ENCODE results near the gene CYGB.
"Not testable (repeated sequence)": the region's sequence is repeated elsewhere in the genome, so short reads cannot be mapped to it uniquely, and the experiment has no call there.

Gene CYGB

DNA sequence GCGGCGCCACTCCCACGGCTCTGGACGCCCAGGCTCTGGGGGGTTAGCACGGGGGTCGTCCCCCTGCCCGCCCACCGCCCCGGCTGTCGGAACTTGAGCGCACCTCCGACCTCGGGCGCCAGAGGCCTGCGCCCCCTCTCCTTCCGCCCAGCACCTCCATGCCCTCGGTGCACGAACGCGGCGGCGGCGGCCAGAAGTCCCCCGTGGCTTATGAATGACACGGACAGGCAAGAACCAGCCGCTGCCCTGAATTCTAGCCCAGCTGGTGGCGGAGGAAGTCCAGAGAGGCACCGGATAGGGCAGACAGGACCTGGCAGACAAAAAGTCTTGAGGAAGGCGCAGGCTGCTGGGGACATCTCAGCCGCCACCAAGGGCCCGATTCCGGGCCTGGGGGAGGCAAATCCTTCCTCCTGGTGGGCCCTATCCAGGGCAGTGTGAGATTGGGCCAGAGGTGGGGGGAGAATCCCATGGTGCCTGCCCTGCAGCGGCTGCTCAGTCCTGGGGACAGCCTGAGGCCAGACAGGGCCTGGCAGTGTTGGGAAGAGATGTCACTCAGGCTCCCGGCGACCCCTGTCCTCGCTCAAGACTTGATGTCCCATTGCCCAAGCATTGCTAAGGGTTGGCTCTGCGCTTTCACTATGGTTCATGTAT lies 897 bp upstream of the CYGB start:
- DNase-seq (ENCODE audit: low read depth in 4 of 4, low spot score in 1 of 4), result no peak

DNA sequence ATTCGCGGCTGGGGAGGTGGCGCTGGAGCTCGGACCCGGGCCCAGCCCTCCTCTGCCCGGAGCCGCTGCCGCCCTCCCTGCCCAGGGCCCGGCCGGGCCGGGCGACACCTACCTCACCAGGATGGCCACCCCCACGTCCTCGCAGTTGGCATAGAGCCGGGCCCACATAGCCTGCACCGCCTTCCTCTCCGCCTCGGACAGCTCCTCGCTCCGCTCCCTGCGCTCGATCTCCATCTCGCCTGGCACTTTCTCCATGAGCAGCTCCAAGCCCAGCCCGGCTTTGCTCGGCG lies 276 bp downstream of the CYGB start:
- DNase-seq (ENCODE audit: low read depth in 4 of 4, low spot score in 1 of 4), result no peak

DNA sequence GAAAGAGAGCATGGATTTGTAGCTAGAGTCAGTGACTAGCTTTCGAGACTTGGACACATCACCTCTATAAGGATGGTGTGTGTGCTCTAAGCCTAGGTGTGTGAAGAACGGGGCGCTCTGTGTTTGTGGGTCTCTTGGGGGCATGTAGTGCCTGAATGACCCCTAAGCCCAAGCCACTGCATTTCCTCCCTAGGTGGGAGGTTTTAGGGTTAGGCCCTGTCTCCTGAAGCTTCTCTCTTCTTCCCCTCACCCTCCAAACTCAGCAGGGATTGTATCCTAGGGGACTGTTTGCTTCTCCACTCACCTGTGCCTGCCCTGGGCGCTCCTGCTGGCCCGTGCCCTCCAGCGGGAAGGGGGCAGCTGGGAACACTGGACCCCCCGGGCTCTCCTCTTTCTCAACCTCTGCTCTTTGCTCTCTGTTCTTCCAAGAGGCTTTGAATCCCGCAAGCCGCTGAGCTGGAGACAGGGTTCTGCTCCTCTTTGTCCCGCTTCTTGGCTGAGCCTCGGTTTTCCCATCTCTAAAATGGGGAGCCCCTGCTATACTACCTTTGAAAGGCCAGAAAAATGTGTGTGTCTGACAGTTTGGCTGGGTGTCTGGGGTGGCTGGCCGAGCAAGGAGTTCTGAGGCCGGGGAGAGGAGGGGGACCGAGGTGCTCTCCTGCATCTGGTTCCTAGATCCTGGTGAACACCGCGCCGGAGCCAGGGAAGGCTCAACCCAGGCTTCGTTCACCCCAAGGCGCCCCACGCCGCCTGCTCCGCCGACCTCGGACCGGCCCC lies 810 bp downstream of the CYGB start:
- DNase-seq (ENCODE audit: low read depth in 4 of 4, low spot score in 1 of 4), result no peak

DNA sequence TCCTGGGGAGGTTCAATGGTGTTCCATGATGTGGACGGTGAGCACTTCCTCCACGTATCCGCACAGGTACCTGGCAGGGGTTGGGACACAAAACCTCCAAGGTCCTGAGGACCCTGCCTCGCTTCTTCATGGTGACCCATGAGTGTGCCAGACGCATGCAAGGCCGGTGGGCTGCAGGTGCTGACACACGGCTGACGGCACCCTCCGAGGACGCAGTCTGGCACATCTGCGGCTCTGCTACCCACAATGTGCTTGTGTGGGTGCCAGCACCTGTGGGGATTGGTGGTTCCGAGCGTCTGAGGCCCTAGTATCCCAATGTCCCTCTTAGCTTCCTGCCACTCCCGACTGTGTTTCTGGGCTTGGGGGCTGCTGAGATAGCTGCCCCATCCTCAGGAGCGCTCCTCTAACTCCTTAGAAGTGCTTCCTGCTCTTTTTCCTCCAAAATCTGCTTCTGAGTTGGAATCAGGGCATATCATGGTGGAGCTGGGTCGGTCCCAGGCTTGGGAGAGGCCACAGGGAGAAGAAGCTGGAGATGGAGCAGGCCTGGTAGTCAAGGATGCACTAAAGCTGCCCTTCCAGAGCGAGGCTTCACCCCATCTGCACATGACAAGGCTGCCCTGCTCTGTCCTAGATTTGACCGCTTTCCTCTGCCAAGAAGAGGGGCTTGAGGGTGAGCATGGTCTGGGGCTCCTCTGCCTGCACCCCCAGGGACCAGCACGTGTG lies 1.6 kb downstream of the CYGB start:
- DNase-seq (ENCODE audit: low read depth in 4 of 4, low spot score in 1 of 4), result no peak

DNA sequence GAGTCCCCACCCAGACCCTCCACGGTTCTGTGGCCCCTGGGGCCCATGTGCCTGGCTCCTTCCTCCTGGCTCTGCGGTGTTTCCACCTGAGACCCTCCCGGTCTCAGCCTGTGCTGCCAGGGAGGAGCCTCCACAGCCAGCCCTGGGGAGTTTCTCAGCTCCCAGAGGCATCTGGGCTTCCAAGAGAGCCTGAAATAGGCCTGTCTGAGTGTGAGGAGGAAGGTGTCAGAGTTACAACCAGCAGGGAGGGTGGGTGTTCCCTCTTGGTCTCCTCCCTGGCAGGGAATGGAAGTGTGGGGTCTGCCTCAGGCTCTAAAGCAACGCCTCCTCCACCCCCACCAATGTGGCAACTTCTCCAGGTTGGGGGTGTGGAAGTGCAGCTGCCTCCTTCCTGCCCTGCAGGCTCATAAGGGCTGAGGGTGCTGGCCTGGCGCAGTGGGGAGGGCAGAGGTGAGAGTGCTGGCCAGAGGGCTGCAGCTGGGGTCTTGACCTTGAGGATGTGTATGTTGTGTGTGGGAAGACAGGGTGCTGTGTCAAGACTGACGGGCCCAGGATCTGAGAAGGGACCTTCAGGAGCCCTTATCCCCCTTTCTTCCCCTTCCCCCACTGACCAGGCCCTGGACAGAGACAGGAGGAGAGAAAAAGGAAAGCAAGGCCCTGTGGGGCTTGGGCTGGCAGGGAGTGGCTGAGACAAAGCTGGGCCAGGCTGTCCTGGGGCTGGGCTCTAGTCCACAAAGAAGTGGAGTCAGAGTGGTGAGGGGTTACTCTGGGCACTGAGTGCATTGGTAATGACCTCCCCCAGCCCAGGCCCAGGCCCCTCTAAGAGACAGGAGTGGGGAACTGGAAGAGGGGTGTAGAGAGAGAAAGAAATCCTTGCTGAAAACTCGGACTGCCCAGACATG lies 2.4 kb downstream of the CYGB start:
- no peak for DNase-seq (ENCODE audit: low read depth in 4 of 4, low spot score in 1 of 4)

DNA sequence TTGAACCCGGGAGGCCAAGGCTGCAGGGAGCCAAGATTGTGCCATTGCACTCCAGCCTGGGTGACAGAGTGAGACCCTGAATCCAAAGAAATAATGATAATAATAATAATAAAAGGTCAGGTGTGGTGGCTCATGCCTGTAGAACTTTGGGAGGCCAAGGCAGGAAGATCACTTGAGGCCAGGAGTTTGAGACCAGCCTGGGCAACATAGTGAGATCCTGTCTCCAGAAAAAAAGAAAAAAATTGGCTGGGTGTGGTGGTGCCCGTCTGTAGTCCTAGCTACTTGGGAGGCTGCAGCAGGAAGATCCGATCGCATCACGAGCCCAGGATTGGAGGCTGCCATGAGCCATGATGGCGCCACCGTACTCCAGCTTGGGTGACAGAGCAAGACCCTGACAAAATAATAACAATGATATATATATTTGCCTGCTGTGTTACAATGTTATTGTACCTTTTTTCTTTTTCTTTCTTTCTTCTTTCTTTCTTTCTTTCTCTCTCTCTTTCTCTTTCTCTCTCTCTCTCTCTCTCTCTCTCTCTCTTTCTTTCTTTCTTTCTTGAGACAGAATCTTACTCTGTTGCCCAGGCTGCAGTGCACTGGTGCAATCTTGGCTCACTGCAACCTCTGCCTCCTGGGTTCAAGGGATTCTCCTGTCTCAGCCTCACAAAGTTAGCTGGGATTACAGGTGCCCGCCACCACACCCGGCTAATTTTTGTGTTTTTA lies 3.7 kb downstream of the CYGB start:
- not testable (repeated sequence) for DNase-seq (ENCODE audit: low read depth in 4 of 4, low spot score in 1 of 4)

DNA sequence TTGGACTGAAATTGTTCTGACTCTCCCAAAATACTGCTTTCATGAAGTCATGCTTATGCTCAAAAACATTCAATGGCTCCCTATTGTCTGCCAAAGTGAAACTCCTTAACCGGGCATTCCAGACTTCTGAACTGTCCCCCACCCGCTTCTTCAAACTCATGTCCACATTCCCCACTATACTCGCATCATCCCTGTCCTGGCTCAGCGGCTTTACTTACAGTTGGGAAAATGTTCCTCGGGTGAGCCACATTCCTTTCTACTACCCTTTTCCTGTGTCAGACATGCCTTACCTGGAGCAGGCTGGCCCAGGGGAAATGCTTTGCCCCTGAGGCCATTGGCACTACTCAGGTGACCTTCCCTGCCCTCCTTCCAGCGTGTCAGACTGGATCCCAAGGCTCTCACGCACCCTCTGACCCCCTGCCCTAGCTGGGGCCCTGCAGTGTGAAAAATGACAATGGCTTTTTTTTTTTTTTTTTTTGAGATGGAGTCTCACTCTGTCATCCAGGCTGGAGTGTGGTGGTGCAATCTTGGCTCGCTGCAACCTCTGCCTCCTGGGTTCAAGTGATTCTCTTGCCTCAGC lies 5.3 kb downstream of the CYGB start:
- DNase-seq (ENCODE audit: low read depth in 4 of 4, low spot score in 1 of 4), result no peak

DNA sequence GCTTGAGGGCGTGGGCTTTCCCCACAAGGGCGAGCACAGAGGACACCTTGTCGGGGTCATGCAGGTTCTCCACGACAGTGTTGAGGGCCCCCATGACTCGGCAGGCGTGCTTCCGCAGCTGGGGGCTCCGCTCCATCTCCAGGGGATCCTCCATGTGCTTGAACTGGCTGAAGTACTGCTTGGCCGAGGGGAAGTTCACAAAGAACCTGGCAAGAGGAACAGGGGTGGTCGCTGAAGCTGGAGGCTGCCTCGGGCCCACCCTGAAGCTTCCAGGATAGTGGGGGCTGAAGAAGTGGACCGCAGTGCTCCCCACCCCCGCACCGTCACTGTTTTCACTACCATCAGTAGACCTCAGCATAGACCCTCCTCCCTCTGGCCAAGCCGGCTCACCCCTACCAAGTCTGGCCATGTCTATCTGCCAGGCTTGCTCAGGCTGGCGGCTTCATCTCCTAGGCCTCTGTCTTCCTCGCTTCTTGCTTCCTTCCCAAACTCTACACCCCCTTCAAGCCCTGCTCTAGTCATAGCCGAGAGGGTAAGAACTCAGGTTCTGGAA lies 5.9 kb downstream of the CYGB start:
- DNase-seq (ENCODE audit: low read depth in 4 of 4, low spot score in 1 of 4), result no peak

DNA sequence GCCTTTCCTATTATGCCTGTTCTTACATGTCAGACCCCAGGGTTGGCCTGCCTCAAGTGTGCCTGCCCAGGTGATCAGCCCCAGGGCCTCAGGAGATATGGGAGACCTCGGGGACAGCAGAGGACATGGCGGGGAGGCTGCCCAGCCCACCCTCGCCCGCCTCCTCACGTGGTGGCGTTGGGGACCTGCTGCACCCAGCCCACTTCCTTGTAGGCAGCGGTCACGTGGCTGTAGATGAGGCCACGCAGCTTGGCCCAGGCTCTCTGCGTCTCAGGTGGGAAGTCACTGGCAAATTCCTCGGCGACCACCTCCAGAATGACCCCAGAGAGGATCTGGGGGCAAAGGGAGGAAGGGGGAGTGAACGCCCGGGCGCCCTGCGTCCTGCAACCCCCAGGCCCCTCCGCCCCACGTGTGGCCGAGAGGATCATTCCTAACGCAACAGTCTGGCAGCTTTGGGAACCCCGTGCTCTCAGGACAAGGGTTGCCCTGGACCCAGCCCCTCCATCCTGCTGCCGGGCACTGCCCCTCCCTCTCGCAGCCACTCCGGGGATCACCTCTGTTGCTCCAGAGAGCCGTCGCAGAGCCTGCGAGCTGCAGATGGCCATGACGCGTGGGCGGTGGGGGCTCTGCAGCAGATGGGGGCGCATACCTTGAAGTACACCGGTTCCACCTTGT lies 6.6 kb downstream of the CYGB start:
- DNase-seq (ENCODE audit: low read depth in 4 of 4, low spot score in 1 of 4), result no peak

DNA sequence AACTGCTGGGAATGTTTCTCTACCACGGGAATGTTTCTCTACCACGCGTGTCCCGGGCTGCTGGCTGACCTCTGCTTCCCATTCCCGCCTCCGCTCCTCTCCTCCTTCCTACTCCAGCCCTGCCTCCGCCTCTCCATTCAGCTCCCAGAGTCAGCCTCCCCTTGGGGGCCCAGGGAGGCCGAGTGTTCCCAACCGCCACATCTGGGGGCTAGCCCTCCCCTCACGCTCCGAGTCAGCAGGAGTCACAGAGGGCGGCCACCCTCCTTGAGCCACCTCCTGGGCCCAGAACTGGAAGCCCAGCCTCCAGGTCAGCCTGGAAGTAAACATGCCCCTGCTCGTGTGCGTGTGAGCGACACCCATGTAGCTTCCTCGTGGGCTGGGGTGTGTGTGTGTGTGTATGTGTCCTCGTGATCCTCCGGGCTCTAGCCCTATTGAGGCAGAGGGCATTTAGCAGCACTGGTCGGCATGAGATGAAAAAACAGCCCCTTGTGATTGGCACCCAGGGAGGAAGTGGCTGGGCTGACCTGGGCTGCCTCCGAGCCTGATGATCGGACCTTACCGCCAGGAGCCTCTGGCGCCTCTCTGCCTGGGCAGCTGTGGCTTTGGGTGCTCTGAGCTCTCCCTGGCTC lies 7.3 kb downstream of the CYGB start:
- no peak for DNase-seq (ENCODE audit: low read depth in 4 of 4, low spot score in 1 of 4)

DNA sequence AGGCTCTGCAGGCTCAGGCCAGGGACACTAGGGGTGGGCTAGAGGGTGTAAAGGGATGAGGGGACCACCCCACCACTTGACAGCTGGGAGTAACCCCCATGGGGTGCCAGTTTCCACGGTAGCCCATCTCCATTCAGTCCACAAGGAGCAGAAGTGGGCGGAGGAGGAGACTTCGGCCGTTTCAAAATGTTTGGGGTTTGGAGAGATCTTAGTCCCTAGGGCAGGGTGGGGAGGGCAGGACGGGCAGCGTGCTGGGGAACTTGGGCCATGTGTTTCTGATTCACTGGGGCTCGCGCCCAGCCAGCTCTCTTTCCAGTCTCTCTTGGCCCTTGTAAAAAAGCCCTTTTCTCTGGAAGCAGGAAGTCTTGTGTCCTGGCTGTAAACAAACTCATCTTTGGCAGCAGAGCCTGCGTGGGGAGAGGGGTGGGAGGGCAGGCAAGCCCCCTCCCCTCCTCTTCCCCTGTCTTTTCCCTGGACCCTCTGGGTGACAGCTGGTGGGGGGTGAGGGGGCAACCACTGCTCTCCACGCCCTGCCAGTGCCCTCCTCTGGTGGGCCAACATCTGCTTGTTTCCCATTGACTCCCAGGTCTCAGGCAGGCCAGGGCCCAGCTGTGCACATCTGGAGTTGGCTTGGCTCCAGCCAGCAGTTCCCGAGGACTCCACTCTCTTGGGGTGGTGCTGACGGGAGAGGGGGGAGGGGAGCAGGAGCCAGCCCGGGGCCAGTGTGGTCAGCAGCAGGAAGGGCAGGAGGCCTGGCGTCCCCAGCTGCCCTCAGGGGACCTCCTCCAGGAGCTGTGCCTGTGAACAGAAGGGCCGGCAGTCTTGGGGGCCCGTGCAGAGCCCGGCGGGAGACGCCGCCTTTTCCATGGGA lies 8.1 kb downstream of the CYGB start:
- DNase-seq (ENCODE audit: low read depth in 4 of 4, low spot score in 1 of 4), result no peak

DNA sequence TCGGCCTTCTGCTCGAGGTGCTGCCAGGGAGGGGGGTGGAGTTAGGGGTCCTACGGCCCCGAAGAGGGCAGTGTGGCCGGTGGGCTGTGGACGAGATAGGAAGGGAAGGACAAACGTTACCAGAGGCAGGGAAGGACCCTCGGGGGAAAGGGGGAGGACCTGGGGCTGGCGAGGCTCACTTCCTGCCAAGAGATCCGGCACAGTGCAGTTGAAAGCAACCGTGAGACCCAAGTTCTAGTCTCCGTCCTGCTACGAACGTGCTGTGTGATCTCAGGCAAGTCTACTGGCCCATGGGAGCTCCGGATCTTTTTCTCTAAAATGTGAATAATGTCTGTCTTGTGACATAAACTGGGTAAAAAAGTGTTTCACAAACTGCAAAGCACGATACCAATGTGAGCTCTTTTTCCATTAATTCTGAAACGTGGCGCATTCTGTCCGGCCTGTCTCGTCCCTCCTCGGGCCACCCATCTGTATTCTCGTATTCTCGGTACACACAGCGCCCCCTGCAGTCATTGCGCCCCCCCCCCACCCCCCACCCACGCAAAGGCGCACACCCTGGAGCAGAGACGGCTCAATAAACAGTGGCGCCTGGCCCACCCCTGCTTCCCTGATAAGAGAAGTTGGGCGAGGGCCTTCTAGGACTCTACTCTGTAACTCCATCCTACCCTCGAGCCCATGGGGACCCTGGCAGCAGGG lies 8.8 kb downstream of the CYGB start:
- no peak for DNase-seq (ENCODE audit: low read depth in 4 of 4, low spot score in 1 of 4)

DNA sequence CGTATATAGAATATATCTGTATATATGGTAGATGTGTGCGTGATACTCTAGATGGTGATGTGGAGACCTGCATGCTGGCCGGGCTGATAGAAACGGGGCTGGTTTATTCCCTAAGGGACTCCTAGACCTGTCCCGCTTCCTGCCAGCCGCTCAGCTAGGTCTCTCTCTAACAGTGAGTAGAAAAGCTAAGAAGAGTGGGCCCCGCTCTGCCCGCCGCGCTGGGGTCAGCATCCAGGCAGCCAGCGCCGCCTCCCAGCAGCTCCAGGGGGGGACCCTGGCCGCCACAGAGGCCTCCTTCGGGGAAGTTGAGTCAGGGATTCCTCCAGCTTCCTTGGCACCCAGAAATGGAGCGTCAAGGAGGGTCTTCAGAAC lies 9.4 kb downstream of the CYGB start:
- DNase-seq (ENCODE audit: low read depth in 4 of 4, low spot score in 1 of 4), result no peak

DNA sequence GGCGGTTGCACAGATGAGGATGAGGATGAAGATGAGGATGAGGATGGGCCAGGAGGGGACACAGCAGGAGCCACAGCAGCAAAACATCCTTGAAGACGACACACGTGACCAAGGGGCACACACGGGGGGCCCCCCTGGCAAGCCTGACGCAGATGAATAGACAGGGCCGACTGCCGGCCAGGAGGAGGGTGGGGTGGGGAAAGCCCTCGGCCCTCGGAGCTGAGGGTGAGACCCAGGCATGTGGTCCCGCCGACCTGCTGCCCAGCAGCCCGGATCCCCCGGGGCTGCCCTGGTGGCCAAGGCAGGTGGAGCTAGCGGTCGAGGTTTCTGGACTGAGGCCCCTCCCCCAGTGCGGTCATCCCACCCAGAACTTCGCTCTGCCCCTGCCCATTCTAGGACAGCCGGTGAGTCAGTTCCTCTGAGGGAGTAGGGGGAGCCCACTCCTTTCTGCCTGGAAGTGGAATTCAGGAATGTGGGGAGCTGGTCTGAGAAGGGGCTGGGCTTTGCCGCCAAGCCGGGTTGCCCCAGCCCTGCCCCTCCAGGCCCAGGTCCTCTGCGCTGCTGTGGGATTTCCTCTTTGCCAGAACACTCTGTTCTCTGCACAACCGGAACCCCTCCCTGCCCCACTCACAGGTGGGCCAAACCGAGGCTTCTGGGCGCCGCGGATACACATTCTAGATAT lies 9.9 kb downstream of the CYGB start:
- DNase-seq (ENCODE audit: low read depth in 4 of 4, low spot score in 1 of 4), result no peak

DNA sequence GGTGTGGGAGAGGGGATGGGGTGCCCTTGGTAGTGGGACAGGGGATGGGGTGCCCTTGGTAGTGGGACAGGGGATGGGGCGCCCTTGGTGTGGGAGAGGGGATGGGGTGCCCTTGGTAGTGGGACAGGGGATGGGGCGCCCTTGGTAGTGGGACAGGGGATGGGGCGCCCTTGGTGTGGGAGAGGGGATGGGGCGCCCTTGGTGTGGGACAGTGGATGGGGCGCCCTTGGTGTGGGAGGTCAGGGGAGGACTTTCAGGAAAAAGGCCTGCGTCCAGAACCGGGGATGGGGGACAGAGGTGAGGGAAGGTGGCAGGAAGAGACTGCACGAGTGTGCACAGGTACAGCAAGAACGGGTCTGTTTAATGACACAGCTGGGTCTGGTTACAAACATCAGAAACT lies 10.5 kb downstream of the CYGB start:
- not testable (repeated sequence) for DNase-seq (ENCODE audit: low read depth in 4 of 4, low spot score in 1 of 4)

DNA sequence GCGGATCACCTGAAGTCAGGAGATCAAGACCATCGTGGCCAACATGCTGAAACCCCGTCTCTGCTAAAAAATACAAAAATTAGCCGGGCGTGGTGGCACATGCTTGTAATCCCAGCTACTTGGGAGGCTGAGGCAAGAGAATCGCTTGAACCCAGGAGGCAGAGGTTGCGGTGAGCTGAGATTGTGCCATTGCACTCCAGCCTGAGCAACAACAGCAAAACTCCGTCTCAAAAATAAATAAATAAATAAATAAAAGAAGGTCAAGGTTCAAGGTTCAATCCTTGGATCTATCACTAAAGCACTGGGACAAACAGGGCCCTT lies 12.0 kb downstream of the CYGB start:
- not testable (repeated sequence) for DNase-seq (ENCODE audit: low read depth in 4 of 4, low spot score in 1 of 4)
